Neural cell (in vitro differentiated cells): ENCODE results near the gene NACC1. TPM values are rescaled to one million over a fixed set of nuclear protein-coding genes. Genes with fewer than 3 reads are reported as not detected.

ENCODE experiments used
- H2AFZ ChIP-seq: fragments of 200-600, 300-800 bp; sonication (generic), shearing (Covaris generic); 2 replicates; pipeline ENCODE4 v1.6.0; 2014; ENCODE audit warnings: low read depth, mild to moderate bottlenecking, antibody characterized with exemption, low read length, moderate library complexity
- H3F3A ChIP-seq: fragments of 200-600 bp; shearing (Covaris generic); 2 replicates; pipeline ENCODE4 v1.6.1; 2016; ENCODE audit warnings: mild to moderate bottlenecking, moderate library complexity, mixed read lengths, antibody characterized with exemption, low read length; ENCODE audit not compliant: insufficient read depth, poor library complexity, severe bottlenecking
- H3K27ac ChIP-seq: fragments of 200-600, 300-800 bp; sonication (generic), shearing (Covaris generic); 2 replicates; pipeline ENCODE4 v1.5.1; 2014; ENCODE audit warnings: mild to moderate bottlenecking, low read length, moderate library complexity
- H3K27me3 ChIP-seq: fragments of 300-800, 200-600 bp; sonication (generic), shearing (Covaris generic); 2 replicates; pipeline ENCODE4 v1.6.0; 2014; ENCODE audit warnings: mild to moderate bottlenecking, low read depth, low read length, moderate library complexity; ENCODE audit not compliant: insufficient read depth
- H3K36me3 ChIP-seq: fragments of 300-800, 200-600 bp; sonication (generic), shearing (Covaris generic); 2 replicates; pipeline ENCODE4 v1.5.1; 2014; ENCODE audit warnings: mild to moderate bottlenecking, antibody characterized with exemption, low read length, moderate library complexity; ENCODE audit not compliant: insufficient read depth
- H3K4me2 ChIP-seq: fragments of 300-800, 200-600 bp; sonication (generic), shearing (Covaris generic); 2 replicates; pipeline ENCODE4 v1.6.0; 2014; ENCODE audit warnings: mild to moderate bottlenecking, low read length
- H3K4me3 ChIP-seq: fragments of 300-800, 200-600 bp; sonication (generic), shearing (Covaris generic); 2 replicates; pipeline ENCODE4 v1.5.1; 2014; ENCODE audit warnings: mild to moderate bottlenecking, low read length, moderate library complexity
- H3K79me2 ChIP-seq: fragments of 200-600 bp; shearing (Covaris generic); replicated peaks from 2 replicates; pipeline ENCODE4 v1.6.0; 2014; ENCODE audit warnings: mild to moderate bottlenecking, low read length, moderate library complexity; ENCODE audit not compliant: insufficient read depth
- H3K9ac ChIP-seq: fragments of 300-800, 200-600 bp; sonication (generic), shearing (Covaris generic); 2 replicates; pipeline ENCODE4 v1.6.1; 2016; ENCODE audit warnings: mild to moderate bottlenecking, low read length, mixed read lengths
- H3K9me2 ChIP-seq: fragments of 200-600 bp; shearing (Covaris generic); 2 replicates; pipeline ENCODE4 v1.6.1; 2016; ENCODE audit warnings: mild to moderate bottlenecking, low read length, mixed read lengths; ENCODE audit not compliant: insufficient read depth
- H3K9me3 ChIP-seq: fragments of 200-600, 300-800 bp; sonication (generic), shearing (Covaris generic); 2 replicates; pipeline ENCODE4 v1.6.1; 2016; ENCODE audit warnings: mild to moderate bottlenecking, mixed run types, low read length, moderate library complexity, mixed read lengths
- H4K20me1 ChIP-seq: fragments of 200-600 bp; shearing (Covaris generic); 2 replicates; pipeline ENCODE4 v1.6.1; 2016; ENCODE audit warnings: mild to moderate bottlenecking, mixed run types; ENCODE audit not compliant: insufficient read depth
- CTCF ChIP-seq: fragments of 450-650 bp; IDR thresholded peaks from 2 replicates; pipeline ENCODE4 v1.5.1; 2014; ENCODE audit warnings: antibody characterized with exemption, mild to moderate bottlenecking, moderate library complexity; ENCODE audit not compliant: poor library complexity, severe bottlenecking
- EZH2 ChIP-seq: fragments of 200-600, 300-800 bp; shearing (Covaris generic), sonication (generic); IDR thresholded peaks from 2 replicates; pipeline ENCODE4 v1.6.1; 2014; ENCODE audit warnings: antibody characterized with exemption, low read length, borderline replicate concordance, mild to moderate bottlenecking; ENCODE audit not compliant: insufficient read depth, poor library complexity, severe bottlenecking
- POLR2AphosphoS5 ChIP-seq: IDR thresholded peaks from 2 replicates; pipeline ENCODE4 v1.6.1; 2012
- RAD21 ChIP-seq: fragments of 450-650 bp; conservative IDR thresholded peaks from 2 replicates; pipeline ENCODE4 v1.6.1; 2014; ENCODE audit warnings: antibody characterized with exemption, mild to moderate bottlenecking, moderate library complexity
- REST ChIP-seq: IDR thresholded peaks from 2 replicates; pipeline ENCODE4 v1.6.1; 2012; ENCODE audit warnings: borderline replicate concordance
- SMC3 ChIP-seq: fragments of 450-650 bp; conservative IDR thresholded peaks from 2 replicates; pipeline ENCODE4 v1.6.1; 2014; ENCODE audit warnings: antibody characterized with exemption, mild to moderate bottlenecking, moderate library complexity; ENCODE audit not compliant: poor library complexity
- TAF1 ChIP-seq: IDR thresholded peaks from 2 replicates; pipeline ENCODE4 v1.6.1; 2012; ENCODE audit warnings: low read depth
- polyA plus RNA-seq: library from polyadenylated mRNA; depleted of rRNA; stranded (reverse); fragments of >200 nt; gene quantifications from 2 replicates; pipeline ENCODE4 v1.2.3, GENCODE V29; 2014

Gene NACC1
- polyA plus RNA-seq, 1 donor from 2014 or later: 16.1 TPM

- no peak overlapping the region for H3K27ac ChIP-seq
Measured at GRCh38 chr19:13093407-13094105, 24.5 kb upstream of the NACC1 start.

GRCh38 chr19:13094106-13094504, 24.0 kb upstream of the NACC1 start:
- no peaks in the 10 kb centered on the region for H3F3A ChIP-seq
- H3K9me2 ChIP-seq: no peaks in the 10 kb centered on the region
- H3K9ac ChIP-seq: no peak overlapping the region
- no peak overlapping the region for H3K27ac ChIP-seq
- no peak overlapping the region for H3K4me3 ChIP-seq
- no peak overlapping the region for H2AFZ ChIP-seq
- no peaks in the 10 kb centered on the region for H3K36me3 ChIP-seq
- H3K79me2 ChIP-seq: no peaks in the 10 kb centered on the region
- TF ChIP-seq RAD21: no peak
- TF ChIP-seq REST: no peak
- TF ChIP-seq EZH2: no peak
- TF ChIP-seq TAF1: no peak
- TF ChIP-seq SMC3: no peak
- TF ChIP-seq POLR2AphosphoS5: no peak
- TF ChIP-seq CTCF: no peak
- peaks cover 52% of the 10 kb centered on the region for H3K27me3 ChIP-seq
- no peak overlapping the region for H3K4me2 ChIP-seq
- H3K9me3 ChIP-seq: no peaks in the 10 kb centered on the region
- H4K20me1 ChIP-seq: no peaks in the 10 kb centered on the region

More at GRCh38 chr19:13093407-13094105, 24.5 kb upstream of the NACC1 start:
- no peaks in the 10 kb centered on the region for H3K79me2 ChIP-seq
- peaks cover 47% of the 10 kb centered on the region for H3K27me3 ChIP-seq
- no peaks in the 10 kb centered on the region for H4K20me1 ChIP-seq
- no peak overlapping the region for H2AFZ ChIP-seq
- no peak overlapping the region for H3K4me3 ChIP-seq
- H3F3A ChIP-seq: no peaks in the 10 kb centered on the region
- H3K36me3 ChIP-seq: no peaks in the 10 kb centered on the region
- no peak overlapping the region for H3K4me2 ChIP-seq
- no peaks in the 10 kb centered on the region for H3K9me3 ChIP-seq
- H3K9ac ChIP-seq: no peak overlapping the region
- TF ChIP-seq RAD21: peak; percentile 99
- TF ChIP-seq SMC3: peak; percentile 99
- peak; percentile 97 for TF ChIP-seq CTCF
- no peak for TF ChIP-seq POLR2AphosphoS5
- no peaks in the 10 kb centered on the region for H3K9me2 ChIP-seq
